ENCODE measurements around the gene HYAL2. TPM values are rescaled to one million over a fixed set of nuclear protein-coding genes. Genes with fewer than 3 reads are reported as not detected.
A peak's percentile ranks its signal among the peaks of the same experiment; 100 is the strongest.

The HYAL2 gene
- polyA plus RNA-seq, 4 donors: 62.8 to 92.9 (median 75.5) TPM

GRCh38 chr3:50331364-50331907 is 8.9 kb upstream of the HYAL2 start:
- no peak for DNase-seq (ENCODE audit: low read depth in 4 of 4, low spot score in 3 of 4)

- no peak for DNase-seq (ENCODE audit: low read depth in 4 of 4, low spot score in 3 of 4)
Measured at GRCh38 chr3:50330330-50330729, 7.8 kb upstream of the HYAL2 start.

- DNase-seq (ENCODE audit: low read depth in 4 of 4, low spot score in 3 of 4): peak; percentile 93 to 97 (median 94)
Measured at GRCh38 chr3:50327943-50328691, 5.6 kb upstream of the HYAL2 start, which contains the start of gene TUSC2. TUSC2 (minus strand) TSS chr3:50328223; CDS start chr3:50328099, 124 bp downstream.

- no peak for DNase-seq (ENCODE audit: low read depth in 4 of 4, low spot score in 3 of 4)
Measured at GRCh38 chr3:50327129-50327528, 4.6 kb upstream of the HYAL2 start.

- no peak for DNase-seq (ENCODE audit: low read depth in 4 of 4, low spot score in 3 of 4)
Measured at GRCh38 chr3:50326182-50326541, 3.6 kb upstream of the HYAL2 start.

GRCh38 chr3:50325497-50326181 is 3.1 kb upstream of the HYAL2 start:
- DNase-seq (ENCODE audit: low read depth in 4 of 4, low spot score in 3 of 4): no peak

- DNase-seq (ENCODE audit: low read depth in 4 of 4, low spot score in 3 of 4): no peak
Measured at GRCh38 chr3:50325113-50325480, 2.6 kb upstream of the HYAL2 start.

- DNase-seq (ENCODE audit: low read depth in 4 of 4, low spot score in 3 of 4): no peak
Measured at GRCh38 chr3:50324351-50325112, 2.0 kb upstream of the HYAL2 start.

- DNase-seq (ENCODE audit: low read depth in 4 of 4, low spot score in 3 of 4): no peak
Measured at GRCh38 chr3:50323614-50324199, 1.2 kb upstream of the HYAL2 start.

- DNase-seq (ENCODE audit: low read depth in 4 of 4, low spot score in 3 of 4): no peak
Measured at GRCh38 chr3:50323092-50323600, 601 bp upstream of the HYAL2 start.

- DNase-seq (ENCODE audit: low read depth in 4 of 4, low spot score in 3 of 4): no peak
Measured at GRCh38 chr3:50322115-50322385, 495 bp downstream of the HYAL2 start.

- peak in 3 of 4 donors; percentile 81 to 86 (median 85) for DNase-seq (ENCODE audit: low read depth in 4 of 4, low spot score in 3 of 4)
Measured at GRCh38 chr3:50321336-50322114, 1.0 kb downstream of the HYAL2 start.

- DNase-seq (ENCODE audit: low read depth in 4 of 4, low spot score in 3 of 4): peak in 1 of 4 donors; percentile 78
Measured at GRCh38 chr3:50320853-50321335, 1.7 kb downstream of the HYAL2 start.

- no peak for DNase-seq (ENCODE audit: low read depth in 4 of 4, low spot score in 3 of 4)
Measured at GRCh38 chr3:50319894-50320625, 2.5 kb downstream of the HYAL2 start.

- DNase-seq (ENCODE audit: low read depth in 4 of 4, low spot score in 3 of 4): no peak
Measured at GRCh38 chr3:50319181-50319893, 3.2 kb downstream of the HYAL2 start.

GRCh38 chr3:50318615-50319014 is 3.9 kb downstream of the HYAL2 start:
- DNase-seq (ENCODE audit: low read depth in 4 of 4, low spot score in 3 of 4): no peak

GRCh38 chr3:50318163-50318562 is 4.4 kb downstream of the HYAL2 start:
- no peak for DNase-seq (ENCODE audit: low read depth in 4 of 4, low spot score in 3 of 4)

- DNase-seq (ENCODE audit: low read depth in 4 of 4, low spot score in 3 of 4): no peak
Measured at GRCh38 chr3:50317300-50317699, 5.2 kb downstream of the HYAL2 start.
